K562 (cell line): Measurements from ENCODE around the gene NPM3. TPM values are rescaled to one million over a fixed set of nuclear protein-coding genes. Genes with fewer than 3 reads are reported as not detected.

ENCODE experiments used
- ATAC-seq: fragments of 200-7000 bp; cut with Tn5 transposase; 3 replicates; pipeline ENCODE4 v1.9.1; 2020; ENCODE audit warnings: moderate library complexity
- Bru-seq: library from RNA; stranded (reverse); fragments of 400-500 nt; gene quantifications from one replicate; lab custom pipeline; 2021; lab: Mats Ljungman, UMichigan
- BruChase-seq, 2 experiments: library from RNA; stranded (reverse); fragments of 400-500 nt; gene quantifications; one replicate each; lab custom pipeline; 2021; lab: Mats Ljungman, UMichigan
- BruUV-seq: library from RNA; stranded (reverse); fragments of 400-500 nt; replicated peaks from 2 replicates; lab custom pipeline; 2021; lab: Mats Ljungman, UMichigan
- CTCF ChIA-PET: fragments of 300-600 bp; formaldehyde crosslinking; extraction: SDS; loops from one replicate; lab custom pipeline; 2021; ENCODE audit warnings: low intra/inter-chr PET ratio; lab: Yijun Ruan, JAX
- POLR2A ChIA-PET: fragments of 300-600, 350-650 bp; sonication (Branson Sonifier 250); formaldehyde crosslinking; extraction: SDS; loops from one replicate; lab custom pipeline; 2021; ENCODE audit warnings: antibody characterized with exemption, inconsistent platforms; lab: Yijun Ruan, JAX
- DNase-seq, 4 experiments: peaks; one replicate each; pipeline versions ENCODE4 v3.0.0 to v3.0.0-alpha.2; 2011 to 2018; ENCODE audit warnings: low spot score in 3 of 4, mixed read lengths in 3 of 4; ENCODE audit errors: extremely low read depth in 1 of 4
- FAIRE-seq: peaks from 2 replicates; lab custom pipeline; 2011; peaks lifted over from hg19 to GRCh38; lab: Jason Lieb, UNC
- H2AFZ ChIP-seq: 2 replicates; pipeline ENCODE4 v1.6.0; 2011; ENCODE audit warnings: low read depth, low read length, control low read depth, inconsistent platforms
- H3K27ac ChIP-seq: fragments of 200-600 bp; 3 replicates; pipeline ENCODE4 v1.8.0; 2011; ENCODE audit warnings: low read depth, mild to moderate bottlenecking, control low read depth, inconsistent platforms, low read length, moderate library complexity, mixed read lengths; ENCODE audit errors: extremely low read depth
- H3K27me3 ChIP-seq, 2 experiments: fragments of 300-600 bp in 1 of 2; 2 replicates in 1 of 2; 3 replicates in 1 of 2; pipeline versions ENCODE4 v1.6.0 to v1.8.0; 2011; ENCODE audit warnings: inconsistent platforms in 2 of 2, low read length in 2 of 2, mild to moderate bottlenecking in 1 of 2, mixed read lengths in 1 of 2, moderate library complexity in 1 of 2; ENCODE audit not compliant: control insufficient read depth in 2 of 2, insufficient read depth in 2 of 2
- H3K36me3 ChIP-seq: fragments of 300-600 bp; 3 replicates; pipeline ENCODE4 v1.8.0; 2011; ENCODE audit warnings: mild to moderate bottlenecking, low read length, inconsistent platforms; ENCODE audit not compliant: control insufficient read depth, insufficient read depth
- H3K4me1 ChIP-seq, 2 experiments: fragments of 200-600 bp in 1 of 2; replicated peaks in 1 of 2; 2 replicates in 1 of 2; 3 replicates in 1 of 2; pipeline versions ENCODE4 v1.5.1 to v1.8.0; 2011; ENCODE audit warnings: inconsistent platforms in 2 of 2, low read length in 2 of 2, mild to moderate bottlenecking in 1 of 2, mixed read lengths in 1 of 2, moderate library complexity in 1 of 2; ENCODE audit not compliant: control insufficient read depth in 2 of 2, insufficient read depth in 2 of 2
- H3K4me2 ChIP-seq: 2 replicates; pipeline ENCODE4 v1.6.1; 2011; ENCODE audit warnings: low read length, control low read depth, inconsistent platforms, mixed read lengths; ENCODE audit not compliant: insufficient read depth
- H3K4me3 ChIP-seq: fragments of 200-600 bp; sonication (generic), shearing (Covaris generic); 2 replicates; pipeline ENCODE4 v1.5.1; 2016; ENCODE audit warnings: control low read depth, inconsistent platforms
- H3K79me2 ChIP-seq: fragments of 200-600 bp; 3 replicates; pipeline ENCODE4 v1.8.0; 2011; ENCODE audit warnings: low read length, inconsistent platforms; ENCODE audit not compliant: control insufficient read depth, insufficient read depth
- H3K9ac ChIP-seq, 2 experiments: 2 replicates each; pipeline versions ENCODE4 v1.6.0 to v1.6.1; 2011; ENCODE audit warnings: low read depth in 2 of 2, low read length in 2 of 2, control low read depth in 1 of 2, inconsistent platforms in 1 of 2, mild to moderate bottlenecking in 1 of 2, mixed read lengths in 1 of 2; ENCODE audit not compliant: insufficient read depth in 1 of 2
- H3K9me1 ChIP-seq: one replicate; pipeline ENCODE4 v1.6.0; 2011; ENCODE audit warnings: inconsistent platforms, mild to moderate bottlenecking, low read length, moderate library complexity; ENCODE audit not compliant: control insufficient read depth, insufficient read depth
- H3K9me3 ChIP-seq: replicated peaks from 2 replicates; pipeline ENCODE4 v1.5.1; 2011; ENCODE audit warnings: low read depth, low read length, inconsistent platforms; ENCODE audit not compliant: control insufficient read depth, insufficient read depth
- H4K20me1 ChIP-seq: replicated peaks from 2 replicates; pipeline ENCODE4 v1.6.1; 2011; ENCODE audit warnings: low read length, inconsistent platforms, mixed read lengths; ENCODE audit not compliant: control insufficient read depth, insufficient read depth
- CREBBP ChIP-seq: IDR thresholded peaks from one replicate; pipeline ENCODE4 v1.6.1; 2012; ENCODE audit warnings: low read depth, mild to moderate bottlenecking, control low read depth, inconsistent platforms, low read length
- PHF8 ChIP-seq: fragments of 200-600 bp; sonication (generic); IDR thresholded peaks from 2 replicates; pipeline ENCODE4 v1.6.1; 2012; ENCODE audit warnings: mixed run types, mild to moderate bottlenecking, inconsistent platforms, low read length, moderate library complexity, borderline replicate concordance
- RCOR1 ChIP-seq, 2 experiments: IDR thresholded peaks; 2 replicates each; pipeline ENCODE4 v1.6.1; 2012; ENCODE audit warnings: low read depth in 2 of 2, low read length in 2 of 2, borderline replicate concordance in 1 of 2, improper control_type of control experiment in 1 of 2
- TAF1 ChIP-seq: IDR thresholded peaks from 2 replicates; pipeline ENCODE4 v1.6.1; 2011; ENCODE audit warnings: mild to moderate bottlenecking, low read length, moderate library complexity; ENCODE audit not compliant: insufficient read depth, control insufficient read depth, severe bottlenecking; ENCODE audit errors: extremely low read depth
- TARDBP ChIP-seq: fragments of 450-650 bp; IDR thresholded peaks from 2 replicates; pipeline ENCODE4 v1.6.1; 2016
- ZNF146 ChIP-seq: IDR thresholded peaks from one replicate; pipeline ENCODE4 v1.6.1; 2018; ENCODE audit warnings: missing compliant biosample characterization; ENCODE audit not compliant: unreplicated experiment
- ZNF589 ChIP-seq: fragments of 200-800 bp; sonication (Bioruptor generic); IDR thresholded peaks from 2 replicates; pipeline ENCODE4 v1.6.1; 2016; ENCODE audit warnings: low read depth, missing genetic modification characterization, missing compliant biosample characterization
- WGBS: fragments of 100-300 bp; shearing (Covaris generic); methylation state at CpG from one replicate; pipeline ENCODE4 v1.1.6; 2016; ENCODE audit warnings: low coverage, mixed read lengths; ENCODE audit not compliant: insufficient coverage; ENCODE audit errors: missing lambda C conversion rate; 5-methylcytosine and 5-hydroxymethylcytosine counted together
- in situ Hi-C: fragments of 300-500 bp; cut with MboI; formaldehyde crosslinking; loops from 4 replicates; pipeline ENCODE4 v1.15.0; 2018; ENCODE audit warnings: inconsistent platforms, mixed read lengths
- intact Hi-C: fragments of 100-400 bp; cut with micrococcal nuclease; formaldehyde crosslinking; loops from 2 replicates; pipeline ENCODE4 v1.14.2; 2022
- long read RNA-seq, 3 experiments: library from polyadenylated mRNA in 2 of 3; library from RNA in 1 of 3; unstranded in 2 of 3; stranded (forward) in 1 of 3; transcript quantifications; one replicate each; pipeline ENCODE4 v2.0.0, GENCODE V29; 2019 to 2022
- polyA minus RNA-seq, 3 experiments: library from RNA; depleted of rRNA, polyadenylated mRNA; stranded (reverse); fragments of >200 nt; gene quantifications; 2 replicates each; pipeline ENCODE4 v1.2.3, GENCODE V29; 2011
- polyA plus RNA-seq, 8 experiments: library from polyadenylated mRNA; depleted of rRNA in 4 of 8; stranded (reverse) in 5 of 8; unstranded in 3 of 8; fragments of >200 nt; fragmentation: Nextera tagmentation in 2 of 8; fragmentation: Illumina TruSeq in 1 of 8; extraction: Ambion mirVana in 2 of 8; extraction: Trizol in 1 of 8; gene quantifications; 2 replicates each; pipeline versions ENCODE4 v1.2.1 to v1.2.3, GENCODE V29; 2011 to 2014; ENCODE audit warnings: inconsistent platforms in 1 of 8, missing spikeins in 1 of 8
- total RNA-seq, 7 experiments: library from RNA; depleted of rRNA in 6 of 7; stranded (reverse); fragments of >200 nt in 6 of 7; fragmentation: Illumina TruSeq in 2 of 7; extraction: Trizol in 2 of 7; gene quantifications; 2 replicates each; pipeline versions ENCODE4 v1.2.1 to v1.2.3, GENCODE V29; 2011 to 2021; ENCODE audit warnings: low replicate concordance in 1 of 7
- TF ChIP-seq, protein P1 (sequence below), 2 experiments: fragments of 200-800 bp in 1 of 2; sonication (Bioruptor generic) in 1 of 2; sonication (generic) in 1 of 2; formaldehyde crosslinking in 1 of 2; IDR thresholded peaks in 1 of 2; conservative IDR thresholded peaks in 1 of 2; 2 replicates each; pipeline versions ENCODE4 v1.5.0 to v1.6.1; 2016 to 2020; ENCODE audit warnings: missing compliant biosample characterization in 1 of 2, missing genetic modification characterization in 1 of 2, missing genetic modification reagents in 1 of 2
- TF ChIP-seq, protein P2 (sequence below): fragments of 250-450 bp; sonication (Bioruptor Pico); IDR thresholded peaks from 2 replicates; pipeline ENCODE4 v1.8.0; 2021; ENCODE audit warnings: borderline replicate concordance, mild to moderate bottlenecking, moderate library complexity; ENCODE audit not compliant: poor library complexity, severe bottlenecking

NPM3 gene
- 7.6 and 17.3 TPM in 2 replicates for total RNA-seq (2011; cell fraction: chromatin; rRNA removed; ENCODE audit: low replicate concordance)
- 26.8 and 34.0 TPM in 2 replicates for total RNA-seq (2011; cell fraction: nucleolus; rRNA removed)
- 22.0 and 23.0 TPM in 2 replicates for total RNA-seq (2011; cell fraction: nucleoplasm; rRNA removed)
- total RNA-seq (2014; rRNA removed) = 171 and 204 TPM in 2 replicates
- 85.8 and 114 TPM in 2 replicates for total RNA-seq (2014; rRNA removed; fragmentation: Illumina TruSeq; extraction: Trizol)
- 108 and 112 TPM in 2 replicates for total RNA-seq (2015; rRNA removed; fragmentation: Illumina TruSeq; extraction: Trizol)
- total RNA-seq (2021) = 147 and 148 TPM in 2 replicates
- 88.9 and 97.4 TPM in 2 replicates for polyA plus RNA-seq (2011; rRNA removed)
- 141 and 176 TPM in 2 replicates for polyA plus RNA-seq (2011; cell fraction: cytosol; rRNA removed)
- polyA plus RNA-seq (2011; cell fraction: nucleus; rRNA removed) = 72.2 and 89.1 TPM in 2 replicates
- 76.1 and 130 TPM in 2 replicates for polyA plus RNA-seq (2012)
- 204 and 239 TPM in 2 replicates for polyA plus RNA-seq (2014; fragmentation: Illumina TruSeq; extraction: Trizol)
- polyA plus RNA-seq (2014; fragmentation: Nextera tagmentation; extraction: Ambion mirVana) = 10 to 100 TPM; 15.2 to 54.4 TPM
- 161 and 168 TPM in 2 replicates for polyA plus RNA-seq (2014; rRNA removed)
- 48.1 and 61.6 TPM in 2 replicates for polyA minus RNA-seq (2011; rRNA and poly(A)+ RNA removed)
- 36.0 and 44.2 TPM in 2 replicates for polyA minus RNA-seq (2011; cell fraction: cytosol; rRNA and poly(A)+ RNA removed)
- 11.2 and 12.2 TPM in 2 replicates for polyA minus RNA-seq (2011; cell fraction: nucleus; rRNA and poly(A)+ RNA removed)
- percentile 89 among the genes with signal in this experiment for Bru-seq, nascent RNA
- BruChase-seq, experiment 1, labeled RNA remaining after a 2-hour chase = percentile 78 among the genes with signal in this experiment
- percentile 78 among the genes with signal in this experiment for BruChase-seq, experiment 2, labeled RNA remaining after a 6-hour chase
- long read RNA-seq, experiment 1, transcript NPM3-201 (6 exons, 877 nt) = major isoform, 9 of 50 reads
- long read RNA-seq, experiment 1, partial matches to known transcripts = 2 of 50 reads
- long read RNA-seq, experiment 1, other reads (novel, unspliced or antisense) = 39 of 50 reads
- long read RNA-seq, experiment 2, transcript NPM3-201 (6 exons, 877 nt) = major isoform, 125 of 156 reads
- long read RNA-seq, experiment 2, partial matches to known transcripts = 17 of 156 reads
- long read RNA-seq, experiment 2, other reads (novel, unspliced or antisense) = 11 of 156 reads
- long read RNA-seq, experiment 3, transcript NPM3-201 (6 exons, 877 nt) = major isoform, 155 of 168 reads
- long read RNA-seq, experiment 3, transcript NPM3-204 (5 exons, 755 nt) = minor isoform, 5 of 168 reads
- long read RNA-seq, experiment 3, partial matches to known transcripts = 1 of 168 reads
- long read RNA-seq, experiment 3, other reads (novel, unspliced or antisense) = 7 of 168 reads

DNA sequence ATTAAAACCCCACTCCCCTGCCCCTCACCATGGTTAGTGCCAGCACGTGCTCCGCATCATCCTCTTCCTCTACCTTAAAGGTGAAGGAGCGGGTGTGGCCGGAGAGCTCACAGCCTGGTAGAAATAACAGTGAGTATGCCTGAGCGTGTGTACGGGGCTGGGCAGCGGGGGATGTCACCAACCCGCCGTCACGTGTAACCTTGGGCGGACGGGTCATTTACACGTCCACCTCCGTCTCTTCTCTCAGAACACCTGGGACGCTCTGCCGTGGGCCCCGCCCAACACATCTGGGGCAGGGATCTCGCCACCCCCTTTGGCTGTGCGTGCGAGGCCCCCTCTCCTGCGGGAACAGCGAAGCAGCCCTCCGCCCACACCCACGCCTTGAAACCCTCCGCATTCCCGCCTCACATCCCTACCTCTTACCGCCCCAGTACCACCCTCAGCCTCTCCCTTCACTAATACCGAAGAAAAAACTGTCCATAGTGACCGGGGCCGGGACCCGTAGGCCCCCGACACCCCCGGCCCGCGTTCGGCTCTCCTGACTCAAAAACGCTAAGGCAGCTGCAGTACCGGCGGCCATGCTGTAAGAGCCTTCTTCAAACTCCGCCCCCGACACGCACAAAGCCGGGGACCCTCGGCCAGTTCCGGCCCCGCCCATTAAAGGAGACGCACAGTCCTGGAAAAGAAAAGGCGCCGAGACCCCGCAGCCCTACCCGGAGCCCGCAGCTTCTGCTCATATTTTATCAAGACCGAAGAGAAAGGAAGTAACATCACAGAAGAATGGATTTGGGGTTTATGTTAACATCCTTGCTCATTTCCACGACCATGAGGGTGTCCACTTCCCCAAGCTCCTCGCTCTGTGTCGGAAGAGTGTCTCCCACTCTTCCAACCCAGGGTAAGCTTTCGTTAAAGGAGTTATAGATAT, at the start of gene NPM3:
Gene NPM3 (minus strand): TSS at position 636 of the 925 bp plus-strand sequence. CDS start 56 bp downstream, at position 580.
- FAIRE-seq = no peak
- peaks cover 17 to 46% of the 10 kb centered on the region in 2 experiments for H3K4me1 ChIP-seq
- ChIA-PET POLR2A (interaction anchor here (0.6 to 3.2 kb wide), 8 partner anchors 11 to 371 kb away, joined by 3 to 34 read pairs (median 4); no protein-coding TSS in a partner anchor), CTCF (interaction anchor here (1.1 kb wide), 1 partner anchor 180 kb away, joined by 5 read pairs; no protein-coding TSS in a partner anchor)
- H3K79me2 ChIP-seq = peaks cover 21% of the 10 kb centered on the region
- under 1% methylated on average over 42 of the region's 57 CpGs for WGBS
- peak within 1 kb of the TSS; percentile 73 for H3K4me3 ChIP-seq
- peaks cover 8% of the 10 kb centered on the region; the same call in 1 of the 2 replicates for H4K20me1 ChIP-seq
- H3K27me3 ChIP-seq = no peaks in the 10 kb centered on the region
- BruUV-seq = TSS peak; percentile 76
- no peaks in the 10 kb centered on the region for H3K9me1 ChIP-seq
- peak; percentile 82 to 89 (median 85) for DNase-seq
- H3K4me2 ChIP-seq = peak within 1 kb of the TSS; percentile 81
- peak within 1 kb of the TSS; percentile 65 for H3K27ac ChIP-seq
- H3K9ac ChIP-seq = peak within 1 kb of the TSS; percentile 81 to 92
- peak; percentile 93 for ATAC-seq
- H3K9me3 ChIP-seq = no peaks in the 10 kb centered on the region
- in situ Hi-C loops (loop anchor here (5.0 kb wide), 1 partner anchor 176 kb away; no protein-coding TSS in a partner anchor), intact Hi-C loops (loop anchor here (5.0 kb wide), 2 partner anchors 289 to 571 kb away; no protein-coding TSS in a partner anchor)
- H2AFZ ChIP-seq = peak within 1 kb of the TSS; percentile 86
- peaks cover 52% of the 10 kb centered on the region for H3K36me3 ChIP-seq
- no peak for TF ChIP-seq TARDBP
- TF ChIP-seq CREBBP = no peak
- TF ChIP-seq, protein P1, sequence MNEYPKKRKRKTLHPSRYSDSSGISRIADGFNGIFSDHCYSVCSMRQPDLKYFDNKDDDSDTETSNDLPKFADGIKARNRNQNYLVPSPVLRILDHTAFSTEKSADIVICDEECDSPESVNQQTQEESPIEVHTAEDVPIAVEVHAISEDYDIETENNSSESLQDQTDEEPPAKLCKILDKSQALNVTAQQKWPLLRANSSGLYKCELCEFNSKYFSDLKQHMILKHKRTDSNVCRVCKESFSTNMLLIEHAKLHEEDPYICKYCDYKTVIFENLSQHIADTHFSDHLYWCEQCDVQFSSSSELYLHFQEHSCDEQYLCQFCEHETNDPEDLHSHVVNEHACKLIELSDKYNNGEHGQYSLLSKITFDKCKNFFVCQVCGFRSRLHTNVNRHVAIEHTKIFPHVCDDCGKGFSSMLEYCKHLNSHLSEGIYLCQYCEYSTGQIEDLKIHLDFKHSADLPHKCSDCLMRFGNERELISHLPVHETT (CRISPR knock-in tag; conservative IDR thresholded peaks at IDR 0.05 in 1 of 2, IDR thresholded peaks at IDR 0.05 in 1 of 2) = no peak
- TF ChIP-seq, protein P2, sequence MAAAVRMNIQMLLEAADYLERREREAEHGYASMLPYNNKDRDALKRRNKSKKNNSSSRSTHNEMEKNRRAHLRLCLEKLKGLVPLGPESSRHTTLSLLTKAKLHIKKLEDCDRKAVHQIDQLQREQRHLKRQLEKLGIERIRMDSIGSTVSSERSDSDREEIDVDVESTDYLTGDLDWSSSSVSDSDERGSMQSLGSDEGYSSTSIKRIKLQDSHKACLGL (CRISPR knock-in tag) = no peak
- TF ChIP-seq TAF1 = peak; percentile 60
- TF ChIP-seq PHF8 = peak; percentile 73; the same call in 1 of the 2 replicates
- TF ChIP-seq ZNF146 (CRISPR knock-in tag) = no peak
- no peak for TF ChIP-seq ZNF589
- no peak for TF ChIP-seq RCOR1 (IDR thresholded peaks at IDR 0.05; ENCODE audit: borderline replicate concordance in 1 of 2, low read depth in 2 of 2, low read length in 2 of 2)
